Stimulated activated CD4-positive, alpha-beta T cell treated with anti-CD3 and anti-CD28 coated beads, Interleukin-12 subunit alpha, Interleukin-12 subunit beta, amount 100 ng/mL, for 24 hours (primary cell): ENCODE data around the gene CC2D2A.

Experiments
- DNase-seq, 2 experiments: peaks; one replicate each; pipeline ENCODE4 v3.0.0-alpha.2; 2020; ENCODE audit warnings: low read depth in 2 of 2

CC2D2A gene

DNA sequence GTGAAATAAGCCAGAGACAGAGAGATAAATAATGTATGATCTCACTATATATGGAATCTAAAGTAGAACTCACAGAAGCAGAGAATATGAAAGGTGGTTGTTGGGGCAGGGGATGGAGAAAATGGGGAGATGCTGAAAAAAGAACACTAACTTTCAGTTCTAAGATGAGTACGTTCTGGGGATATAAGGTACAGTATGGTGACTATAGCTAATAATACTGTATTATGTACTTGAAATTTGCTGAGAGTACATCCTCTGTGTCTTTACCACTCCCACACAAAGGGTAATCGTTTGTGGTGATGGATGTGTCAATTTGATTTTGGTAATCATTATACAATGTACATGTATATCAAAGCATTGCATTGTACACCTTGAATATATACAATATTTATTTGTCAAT is 178.9 kb downstream of the CC2D2A start:
- DNase-seq = no peak

DNA sequence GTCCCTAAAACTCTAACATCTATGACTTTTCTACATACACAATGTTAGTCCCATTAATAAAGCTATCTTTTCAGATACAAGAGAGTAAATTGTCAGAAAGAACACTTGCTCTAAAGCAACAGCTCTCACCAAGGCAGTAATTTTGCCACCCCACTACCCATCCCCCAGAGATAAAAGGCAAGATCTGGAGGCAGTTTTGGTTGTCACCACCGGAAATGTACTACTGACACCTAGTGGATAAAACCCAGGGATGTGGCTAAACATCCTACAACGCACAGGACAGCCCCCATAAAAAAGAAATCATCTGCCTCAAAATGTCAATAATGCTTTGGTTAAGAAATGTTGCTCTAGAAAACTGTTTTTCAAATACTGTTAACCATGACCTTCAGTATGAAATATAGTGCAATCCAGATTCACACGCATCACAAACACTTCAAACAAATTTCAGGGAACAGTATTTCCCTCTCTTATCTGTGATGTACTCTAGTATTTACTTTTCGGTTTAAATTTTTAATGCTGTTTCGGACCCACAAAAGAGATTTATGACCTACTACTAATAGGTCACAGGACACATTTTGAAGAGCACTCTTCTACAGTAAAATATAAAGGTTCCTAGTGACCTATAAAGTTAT is 180.3 kb downstream of the CC2D2A start:
- peak in 1 of 2 experiments; percentile 28 for DNase-seq
